Loucy (cell line): Measurements from ENCODE around the gene MEIS1.

Source experiments
- H2AFZ ChIP-seq: fragments of 200-600 bp; sonication (generic); 2 replicates; pipeline ENCODE4 v1.6.0; 2016; ENCODE audit warnings: antibody characterized with exemption, mild to moderate bottlenecking, low read length, moderate library complexity
- H3F3A ChIP-seq: fragments of 200-600 bp; 2 replicates; pipeline ENCODE4 v1.6.0; 2016; ENCODE audit warnings: antibody characterized with exemption, low read depth, mild to moderate bottlenecking
- H3K27me3 ChIP-seq: fragments of 200-600 bp; sonication (generic); 2 replicates; pipeline ENCODE4 v1.6.1; 2014; ENCODE audit warnings: low read length, mild to moderate bottlenecking; ENCODE audit not compliant: insufficient read depth, poor library complexity, severe bottlenecking
- H3K36me3 ChIP-seq: fragments of 200-600 bp; sonication (generic); 2 replicates; pipeline ENCODE4 v1.6.1; 2016; ENCODE audit warnings: low read length; ENCODE audit not compliant: insufficient read depth
- H3K4me1 ChIP-seq: fragments of 200-600 bp; sonication (generic); 2 replicates; pipeline ENCODE4 v1.5.1; 2014; ENCODE audit warnings: low read length, mild to moderate bottlenecking; ENCODE audit not compliant: insufficient read depth, poor library complexity, severe bottlenecking
- H3K4me2 ChIP-seq: fragments of 200-600 bp; sonication (generic); 2 replicates; pipeline ENCODE4 v1.6.0; 2014; ENCODE audit warnings: antibody characterized with exemption, low read length, low read depth, mild to moderate bottlenecking; ENCODE audit not compliant: poor library complexity, severe bottlenecking
- H3K4me3 ChIP-seq: fragments of 200-600 bp; sonication (generic); 2 replicates; pipeline ENCODE4 v1.5.1; 2014; ENCODE audit warnings: low read length, mild to moderate bottlenecking, mixed read lengths; ENCODE audit not compliant: poor library complexity, severe bottlenecking
- H3K79me2 ChIP-seq: fragments of 200-600 bp; sonication (generic); 2 replicates; pipeline ENCODE4 v1.6.1; 2014; ENCODE audit warnings: low read length; ENCODE audit not compliant: insufficient read depth
- H3K9ac ChIP-seq: fragments of 200-600 bp; sonication (generic); 2 replicates; pipeline ENCODE4 v1.6.0; 2014; ENCODE audit warnings: mild to moderate bottlenecking, low read depth, low read length, moderate library complexity; ENCODE audit not compliant: poor library complexity, severe bottlenecking
- H3K9me2 ChIP-seq: fragments of 200-600 bp; sonication (generic); replicated peaks from 2 replicates; pipeline ENCODE4 v1.6.1; 2016; ENCODE audit warnings: low read depth, low read length, mixed read lengths
- H3K9me3 ChIP-seq: fragments of 200-600 bp; sonication (generic); 2 replicates; pipeline ENCODE4 v1.6.1; 2014; ENCODE audit warnings: mild to moderate bottlenecking, antibody characterized with exemption, low read length, low read depth; ENCODE audit not compliant: insufficient read depth
- H4K20me1 ChIP-seq: fragments of 200-600 bp; sonication (generic); 2 replicates; pipeline ENCODE4 v1.6.0; 2014; ENCODE audit warnings: antibody characterized with exemption, low read length, mild to moderate bottlenecking; ENCODE audit not compliant: insufficient read depth, poor library complexity, severe bottlenecking
- CTCF ChIP-seq: fragments of 200-600 bp; sonication (generic); conservative IDR thresholded peaks from 2 replicates; pipeline ENCODE4 v1.5.1; 2014; ENCODE audit warnings: mild to moderate bottlenecking, antibody characterized with exemption, low read length
- EZH2phosphoT487 ChIP-seq: fragments of 200-600 bp; IDR thresholded peaks from 2 replicates; pipeline ENCODE4 v1.6.1; 2018; ENCODE audit warnings: antibody characterized with exemption, mild to moderate bottlenecking, moderate library complexity, borderline replicate concordance

The MEIS1 gene

GRCh38 chr2:66576311-66576560 lies 141.3 kb downstream of the MEIS1 start:
- Histone ChIP-seq H3K9ac (no peak overlapping the region), H3K27me3 (no peaks in the 10 kb centered on the region), H3K36me3 (no peaks in the 10 kb centered on the region), H3K9me2 (no peaks in the 10 kb centered on the region), H4K20me1 (no peaks in the 10 kb centered on the region), H3K4me3 (no peak overlapping the region), H3K79me2 (no peaks in the 10 kb centered on the region), H2AFZ (no peak overlapping the region), H3K9me3 (no peaks in the 10 kb centered on the region), H3K4me1 (no peaks in the 10 kb centered on the region), H3F3A (no peaks in the 10 kb centered on the region), H3K4me2 (no peak overlapping the region)
- TF ChIP-seq CTCF = no peak
- no peak for TF ChIP-seq EZH2phosphoT487

DNA sequence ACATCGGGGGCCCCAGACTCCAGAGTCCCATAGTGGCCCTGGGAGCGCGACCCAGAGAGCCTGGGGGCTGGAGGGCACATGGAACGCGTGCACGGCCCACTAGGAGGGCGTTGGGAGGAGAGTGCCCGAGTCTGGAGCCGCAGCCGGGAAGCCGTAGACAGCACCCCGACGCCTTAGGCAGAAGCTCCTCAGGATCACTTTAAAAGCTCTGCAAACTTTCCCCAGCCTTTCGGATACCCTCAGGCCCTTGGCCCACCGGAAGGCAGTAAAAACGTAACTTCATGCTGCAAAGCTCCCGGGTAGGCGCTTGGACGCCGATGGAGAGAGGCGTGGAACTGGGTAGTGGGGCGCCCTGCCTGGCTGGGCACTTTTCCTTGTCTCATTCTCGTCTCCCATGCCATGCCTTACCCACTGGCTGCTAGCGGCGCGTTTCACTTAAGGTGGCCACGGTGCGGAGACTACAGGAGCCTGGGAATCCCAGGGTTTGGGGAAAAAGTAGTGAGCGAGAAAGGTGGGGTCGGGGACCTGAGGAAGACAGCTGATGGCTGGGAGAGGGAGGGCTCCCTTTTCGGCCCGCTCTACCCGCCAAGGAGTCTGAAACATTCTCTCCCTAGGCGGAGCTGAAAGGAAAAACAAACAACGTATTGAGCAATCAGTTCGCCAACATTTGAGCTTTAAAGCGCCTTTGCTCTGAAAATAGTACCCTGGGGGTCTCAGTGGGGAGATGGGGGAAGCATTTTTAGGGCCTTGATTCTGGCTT lies 141.8 kb downstream of the MEIS1 start:
- no peak overlapping the region for H3K4me2 ChIP-seq
- H3K27me3 ChIP-seq = no peaks in the 10 kb centered on the region
- H3K4me3 ChIP-seq = no peak overlapping the region
- H3K36me3 ChIP-seq = no peaks in the 10 kb centered on the region
- no peaks in the 10 kb centered on the region for H3K79me2 ChIP-seq
- no peaks in the 10 kb centered on the region for H3F3A ChIP-seq
- H3K9me2 ChIP-seq = no peaks in the 10 kb centered on the region
- H3K9ac ChIP-seq = no peak overlapping the region
- TF ChIP-seq EZH2phosphoT487 (no peak), CTCF (no peak)
- no peaks in the 10 kb centered on the region for H3K4me1 ChIP-seq
- no peak overlapping the region for H2AFZ ChIP-seq
- no peaks in the 10 kb centered on the region for H3K9me3 ChIP-seq
- H4K20me1 ChIP-seq = no peaks in the 10 kb centered on the region

GRCh38 chr2:66577321-66578053 lies 142.6 kb downstream of the MEIS1 start:
- no peaks in the 10 kb centered on the region for H3K79me2 ChIP-seq
- TF ChIP-seq CTCF (no peak), EZH2phosphoT487 (no peak)
- no peak overlapping the region for H3K4me3 ChIP-seq
- no peak overlapping the region for H2AFZ ChIP-seq
- no peaks in the 10 kb centered on the region for H3K9me2 ChIP-seq
- no peaks in the 10 kb centered on the region for H3K9me3 ChIP-seq
- H3K4me2 ChIP-seq = no peak overlapping the region
- no peaks in the 10 kb centered on the region for H3F3A ChIP-seq
- H3K27me3 ChIP-seq = no peaks in the 10 kb centered on the region
- no peak overlapping the region for H3K9ac ChIP-seq
- H4K20me1 ChIP-seq = no peaks in the 10 kb centered on the region
- no peaks in the 10 kb centered on the region for H3K4me1 ChIP-seq
- no peaks in the 10 kb centered on the region for H3K36me3 ChIP-seq
